GM12874 (cell line): ENCODE results near the gene RBL2.

Experiments
- TF ChIP-seq, protein P1 (sequence below): IDR thresholded peaks from 2 replicates; pipeline ENCODE4 v1.5.1; 2011; ENCODE audit warnings: low read depth, mild to moderate bottlenecking, control low read depth, low read length, moderate library complexity; ENCODE audit not compliant: insufficient read depth

Gene RBL2

DNA sequence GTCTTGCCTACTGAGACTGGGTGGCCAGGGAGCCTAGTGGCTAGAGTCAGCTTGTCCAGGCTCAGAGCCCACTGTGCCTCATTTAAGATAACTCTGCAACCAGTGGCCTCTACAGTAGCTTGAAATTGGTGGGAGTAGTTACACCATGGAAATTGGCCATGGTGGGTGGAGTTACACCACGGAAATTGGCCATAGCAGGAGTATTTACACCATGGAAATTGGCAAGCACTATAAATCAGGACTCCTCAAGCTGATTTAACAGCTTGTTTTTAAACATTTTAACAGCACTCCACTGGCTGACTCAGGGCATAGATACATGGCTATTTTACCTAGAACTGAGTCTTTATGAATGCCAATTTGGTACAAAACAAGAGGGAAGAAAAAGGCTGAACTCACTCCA lies 96.5 kb downstream of the RBL2 start:
- TF ChIP-seq, protein P1, sequence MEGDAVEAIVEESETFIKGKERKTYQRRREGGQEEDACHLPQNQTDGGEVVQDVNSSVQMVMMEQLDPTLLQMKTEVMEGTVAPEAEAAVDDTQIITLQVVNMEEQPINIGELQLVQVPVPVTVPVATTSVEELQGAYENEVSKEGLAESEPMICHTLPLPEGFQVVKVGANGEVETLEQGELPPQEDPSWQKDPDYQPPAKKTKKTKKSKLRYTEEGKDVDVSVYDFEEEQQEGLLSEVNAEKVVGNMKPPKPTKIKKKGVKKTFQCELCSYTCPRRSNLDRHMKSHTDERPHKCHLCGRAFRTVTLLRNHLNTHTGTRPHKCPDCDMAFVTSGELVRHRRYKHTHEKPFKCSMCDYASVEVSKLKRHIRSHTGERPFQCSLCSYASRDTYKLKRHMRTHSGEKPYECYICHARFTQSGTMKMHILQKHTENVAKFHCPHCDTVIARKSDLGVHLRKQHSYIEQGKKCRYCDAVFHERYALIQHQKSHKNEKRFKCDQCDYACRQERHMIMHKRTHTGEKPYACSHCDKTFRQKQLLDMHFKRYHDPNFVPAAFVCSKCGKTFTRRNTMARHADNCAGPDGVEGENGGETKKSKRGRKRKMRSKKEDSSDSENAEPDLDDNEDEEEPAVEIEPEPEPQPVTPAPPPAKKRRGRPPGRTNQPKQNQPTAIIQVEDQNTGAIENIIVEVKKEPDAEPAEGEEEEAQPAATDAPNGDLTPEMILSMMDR: no peak

DNA sequence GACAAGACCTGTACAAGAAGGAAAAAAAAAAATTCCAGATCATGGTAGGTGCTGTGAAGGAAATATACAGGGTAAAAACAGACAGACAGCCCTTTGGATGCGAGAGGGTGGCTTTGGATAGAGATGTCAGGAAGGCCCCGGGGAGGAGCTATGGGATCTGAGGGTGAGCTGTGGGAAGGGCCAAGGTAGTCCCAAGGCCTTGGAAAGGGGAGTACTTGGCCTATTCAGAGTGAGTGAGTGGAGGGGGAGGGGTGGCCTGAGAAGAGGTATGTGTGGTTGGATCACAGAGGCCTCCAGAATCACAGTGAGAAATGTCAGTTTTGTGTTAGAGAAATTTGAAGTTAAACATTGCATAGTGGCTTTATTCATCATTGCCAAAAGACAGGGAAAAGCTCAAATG lies 99.9 kb downstream of the RBL2 start:
- TF ChIP-seq, protein P1: no peak

DNA sequence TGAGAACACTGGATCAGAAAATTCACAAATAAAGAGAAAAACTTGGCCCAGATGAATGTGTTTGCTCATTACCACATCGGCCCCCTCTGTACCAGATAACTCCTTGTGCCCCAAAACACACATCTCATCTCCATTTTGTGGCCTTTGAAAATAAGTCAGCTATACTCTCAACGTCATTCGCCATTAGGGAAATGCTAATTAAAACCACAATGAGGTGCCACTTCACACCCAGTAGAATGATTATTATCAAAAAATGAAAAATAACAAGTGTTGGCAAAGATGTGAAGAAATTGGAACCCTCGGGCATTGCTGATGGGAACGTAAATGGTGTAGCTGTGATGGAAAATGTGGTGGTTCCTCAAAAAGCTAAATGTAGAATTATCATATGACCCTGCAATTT lies 103.4 kb downstream of the RBL2 start:
- TF ChIP-seq, protein P1: no peak
